Measurements from ENCODE around the gene UBA7. TPM values are rescaled to one million over a fixed set of nuclear protein-coding genes. Genes with fewer than 3 reads are reported as not detected.

The UBA7 gene
- total and polyA plus RNA-seq, 2 donors (not counting 3 experiments of a cell fraction or from before 2014, with no cell fraction given): 57.4 to 80.7 TPM

DNA sequence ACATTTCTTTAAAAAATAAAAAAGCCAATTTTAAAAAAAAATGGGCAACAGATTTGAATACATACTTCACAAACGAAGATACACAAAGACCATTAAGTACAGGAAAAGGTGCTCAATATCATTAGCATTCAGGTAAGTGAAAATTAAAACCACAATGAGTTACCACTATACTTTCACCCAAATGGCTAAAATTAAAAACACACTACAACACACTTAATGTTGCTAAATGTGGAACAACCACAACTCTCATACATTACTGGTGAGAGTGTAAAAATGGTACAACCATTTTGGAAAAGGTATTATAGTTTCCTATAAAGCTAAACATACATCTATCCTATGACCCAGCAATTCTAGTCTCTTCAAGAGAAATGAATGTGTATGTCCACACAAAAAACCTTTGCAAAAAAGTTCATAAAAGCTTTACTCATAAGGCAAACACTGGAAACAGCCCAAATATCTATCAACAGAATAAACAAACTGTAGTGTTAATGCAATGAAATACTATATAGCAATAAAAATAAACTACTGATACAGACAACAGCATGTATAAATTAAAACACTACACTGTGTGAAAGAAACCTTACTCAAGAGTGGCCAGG lies 42.3 kb downstream of the UBA7 start:
- no peak overlapping the region for H3K9ac ChIP-seq (replicated peaks; ENCODE audit: extremely low read depth, insufficient read depth, low read length)
- TF ChIP-seq POLR2AphosphoS5 (IDR thresholded peaks at IDR 0.05; ENCODE audit: insufficient read depth, low read depth, low read length): no peak
- TF ChIP-seq MYC (IDR thresholded peaks at IDR 0.05; ENCODE audit: low read depth, low read length): no peak
- no peak for TF ChIP-seq FOS (IDR thresholded peaks at IDR 0.05; ENCODE audit: borderline replicate concordance, insufficient read depth, low read length)
- TF ChIP-seq EZH2 (IDR thresholded peaks at IDR 0.05; ENCODE audit: borderline replicate concordance, low read depth, low read length, severe bottlenecking): no peak
- no peak for TF ChIP-seq GATA2 (IDR thresholded peaks at IDR 0.05; ENCODE audit: insufficient read depth, insufficient read length, low read depth, low read length)
- TF ChIP-seq POLR2A (IDR thresholded peaks at IDR 0.05; ENCODE audit: low read depth, low read length): no peak
- TF ChIP-seq, protein P1, sequence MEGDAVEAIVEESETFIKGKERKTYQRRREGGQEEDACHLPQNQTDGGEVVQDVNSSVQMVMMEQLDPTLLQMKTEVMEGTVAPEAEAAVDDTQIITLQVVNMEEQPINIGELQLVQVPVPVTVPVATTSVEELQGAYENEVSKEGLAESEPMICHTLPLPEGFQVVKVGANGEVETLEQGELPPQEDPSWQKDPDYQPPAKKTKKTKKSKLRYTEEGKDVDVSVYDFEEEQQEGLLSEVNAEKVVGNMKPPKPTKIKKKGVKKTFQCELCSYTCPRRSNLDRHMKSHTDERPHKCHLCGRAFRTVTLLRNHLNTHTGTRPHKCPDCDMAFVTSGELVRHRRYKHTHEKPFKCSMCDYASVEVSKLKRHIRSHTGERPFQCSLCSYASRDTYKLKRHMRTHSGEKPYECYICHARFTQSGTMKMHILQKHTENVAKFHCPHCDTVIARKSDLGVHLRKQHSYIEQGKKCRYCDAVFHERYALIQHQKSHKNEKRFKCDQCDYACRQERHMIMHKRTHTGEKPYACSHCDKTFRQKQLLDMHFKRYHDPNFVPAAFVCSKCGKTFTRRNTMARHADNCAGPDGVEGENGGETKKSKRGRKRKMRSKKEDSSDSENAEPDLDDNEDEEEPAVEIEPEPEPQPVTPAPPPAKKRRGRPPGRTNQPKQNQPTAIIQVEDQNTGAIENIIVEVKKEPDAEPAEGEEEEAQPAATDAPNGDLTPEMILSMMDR (IDR thresholded peaks at IDR 0.05; ENCODE audit: extremely low read depth in 1 of 2, insufficient read depth in 1 of 2, low read depth in 1 of 2, low read length in 2 of 2): no peak
- TF ChIP-seq, protein P2, sequence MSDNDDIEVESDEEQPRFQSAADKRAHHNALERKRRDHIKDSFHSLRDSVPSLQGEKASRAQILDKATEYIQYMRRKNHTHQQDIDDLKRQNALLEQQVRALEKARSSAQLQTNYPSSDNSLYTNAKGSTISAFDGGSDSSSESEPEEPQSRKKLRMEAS (IDR thresholded peaks at IDR 0.05; ENCODE audit: insufficient read depth, insufficient read length): no peak
- no peak for TF ChIP-seq JUN (IDR thresholded peaks at IDR 0.05; ENCODE audit: borderline replicate concordance, insufficient read depth, insufficient read length, low read depth)
- ChIA-PET CTCF (no interaction called here), POLR2A (no interaction called here)
- no peaks in the 10 kb centered on the region for H3K9me1 ChIP-seq (replicated peaks; ENCODE audit: control insufficient read depth, extremely low read depth, insufficient read depth, low read length)
- H2AFZ ChIP-seq (ENCODE audit: low read depth, low read length): no peak overlapping the region
- no TSS peak for BruUV-seq (replicated peaks)
- FAIRE-seq (no peak), DNase-seq (ENCODE audit: low read depth, low spot score) (no peak)
- peaks cover 2% of the 10 kb centered on the region for H3K4me1 ChIP-seq (ENCODE audit: control insufficient read depth, extremely low read depth, insufficient read depth, low read length)
- no peak overlapping the region for H3K27ac ChIP-seq (ENCODE audit: insufficient read depth, low read depth, low read length)
- peaks cover 80% of the 10 kb centered on the region for H3K79me2 ChIP-seq (ENCODE audit: control insufficient read depth, insufficient read depth, low read length)
- no peaks in the 10 kb centered on the region for H3K27me3 ChIP-seq (ENCODE audit: control insufficient read depth in 2 of 2, insufficient read depth in 2 of 2, low read length in 2 of 2)
- H4K20me1 ChIP-seq (replicated peaks; ENCODE audit: control insufficient read depth, extremely low read depth, insufficient read depth, low read length): peaks cover 9% of the 10 kb centered on the region
- intact Hi-C loops (cut with micrococcal nuclease): no loop called here
- no peaks in the 10 kb centered on the region for H3K36me3 ChIP-seq (ENCODE audit: control insufficient read depth in 2 of 2, extremely low read depth in 1 of 2, insufficient read depth in 2 of 2, low read length in 2 of 2)
- H3K9me3 ChIP-seq (replicated peaks; ENCODE audit: control insufficient read depth, insufficient read depth, low read length): no peaks in the 10 kb centered on the region
- H3K4me2 ChIP-seq (ENCODE audit: insufficient read depth, low read length): no peak overlapping the region
- H3K4me3 ChIP-seq (replicated peaks in 1 of 3; ENCODE audit: insufficient read depth in 1 of 3, low read depth in 1 of 3, low read length in 3 of 3): no peak overlapping the region
- dilution Hi-C loops (cut with MboI; ENCODE audit: extremely low pct_ligation_motif_present, low sequenced_read_pairs): no loop called here
